HK-2 (cell line): ENCODE measurements around the gene PPDPF.
"Not testable (repeated sequence)": the region's sequence is repeated elsewhere in the genome, so short reads cannot be mapped to it uniquely, and the experiment has no call there.

Experiments used
- DNase-seq: peaks from one replicate; pipeline ENCODE4 v3.0.0-alpha.2; 2018; ENCODE audit not compliant: unreplicated experiment

Gene PPDPF

GRCh38 chr20:63565021-63565698 lies 44.6 kb downstream of the PPDPF start:
- DNase-seq = no peak

DNA sequence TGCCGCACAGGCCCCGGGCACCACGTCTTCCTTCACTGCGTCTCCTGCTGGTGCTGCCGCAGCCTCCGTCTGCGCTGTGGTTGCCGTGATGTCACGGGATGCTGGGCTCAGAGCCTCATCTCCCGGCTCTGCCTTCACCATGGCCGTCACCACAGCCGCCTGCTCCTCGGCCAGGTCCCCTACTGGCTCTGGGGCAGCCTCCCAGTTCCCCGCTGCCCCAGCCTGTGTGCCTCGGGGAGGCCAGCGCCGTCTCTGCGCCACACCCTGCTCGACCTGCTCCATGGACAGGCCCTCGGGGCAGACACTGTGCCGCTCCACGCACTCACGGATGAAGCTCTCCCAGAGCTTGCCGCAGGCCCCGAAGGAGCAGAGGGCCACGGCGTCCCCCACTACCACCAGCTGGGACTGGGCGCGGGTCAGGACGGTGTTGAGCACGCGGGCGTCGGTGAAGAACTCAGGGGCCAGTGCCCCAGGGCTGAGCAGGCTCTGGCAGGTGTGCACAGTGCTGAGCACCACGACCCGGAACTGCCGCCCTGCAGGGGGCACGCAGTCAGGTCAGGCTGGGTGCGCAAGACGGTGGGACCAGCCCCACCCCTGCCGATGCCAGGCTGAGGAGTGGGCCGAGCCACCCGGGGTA lies 45.3 kb downstream of the PPDPF start:
- no peak for DNase-seq

DNA sequence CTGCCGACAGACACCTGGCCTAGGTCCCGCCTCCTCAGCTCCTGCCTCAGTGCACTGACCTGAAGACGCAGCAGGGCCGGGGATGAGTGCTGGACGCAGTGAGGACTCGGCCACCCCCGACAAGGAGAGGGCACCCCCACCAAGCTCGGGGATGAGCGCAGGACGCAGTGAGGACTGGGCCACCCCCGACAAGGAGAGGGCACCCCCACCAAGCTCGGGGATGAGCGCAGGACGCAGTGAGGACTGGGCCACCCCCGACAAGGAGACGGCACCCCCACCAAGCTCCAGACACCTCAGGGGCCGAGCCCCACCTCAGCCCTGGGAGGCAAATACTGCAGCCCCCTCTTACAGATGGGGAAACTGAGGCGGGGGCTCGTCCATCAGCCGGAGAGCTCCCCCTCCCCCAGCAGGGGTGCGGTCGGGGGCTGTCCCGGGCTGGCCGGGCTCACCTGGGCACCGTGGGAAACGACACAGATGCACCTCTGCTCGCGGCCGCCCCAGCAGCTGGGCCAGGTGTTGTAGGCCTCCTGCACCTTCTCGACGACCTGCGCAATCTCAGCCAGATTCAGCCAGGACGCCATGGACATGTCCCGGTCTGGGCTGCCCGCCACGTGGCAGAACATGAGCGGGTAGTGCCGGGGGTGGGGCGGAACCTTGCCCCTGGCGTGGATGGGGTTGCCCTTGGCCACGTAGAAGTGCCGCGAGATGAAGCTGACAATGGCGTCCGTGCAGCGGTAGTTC lies 46.0 kb downstream of the PPDPF start:
- no peak for DNase-seq

GRCh38 chr20:63567136-63567385 lies 46.5 kb downstream of the PPDPF start:
- DNase-seq = no peak

DNA sequence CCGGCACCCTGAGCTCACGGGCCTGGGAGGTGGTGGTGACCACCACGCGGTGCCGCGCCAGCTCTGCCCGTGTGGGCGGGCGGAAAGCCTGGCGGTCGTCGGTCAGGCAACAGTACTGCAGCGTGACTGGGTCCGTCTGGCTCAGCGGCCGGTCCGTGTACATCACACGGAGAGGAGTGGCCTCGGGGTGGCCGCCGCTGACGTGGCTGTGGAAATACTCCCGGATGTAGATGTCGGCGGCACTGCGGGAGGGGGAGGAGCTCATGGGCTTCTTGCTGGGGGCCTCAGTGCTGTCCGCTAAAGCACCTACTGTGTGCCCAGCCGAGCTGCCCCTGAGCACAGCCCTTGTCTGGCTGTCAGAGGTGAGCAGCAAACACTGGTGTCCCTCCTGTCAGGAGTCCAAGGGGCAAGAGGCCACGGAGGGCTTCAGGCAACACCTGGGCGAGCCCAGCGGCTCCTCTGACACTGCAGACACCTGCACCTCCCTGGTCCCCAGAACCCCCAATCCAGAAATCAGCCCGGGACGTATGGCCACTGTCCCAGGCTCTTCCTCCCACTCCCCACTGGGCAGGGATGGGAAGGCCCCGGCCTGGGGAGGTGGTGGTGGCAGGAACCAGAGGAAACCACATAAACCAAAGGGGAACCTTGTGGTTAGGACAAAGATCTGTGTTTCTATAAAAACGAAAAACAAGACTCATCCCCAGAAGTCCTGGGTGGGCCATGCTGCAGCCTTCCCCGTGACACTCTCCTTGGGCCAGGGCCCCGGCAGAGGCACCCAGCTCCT lies 47.0 kb downstream of the PPDPF start:
- no peak for DNase-seq

GRCh38 chr20:63568170-63568981 lies 47.8 kb downstream of the PPDPF start:
- DNase-seq = no peak

DNA sequence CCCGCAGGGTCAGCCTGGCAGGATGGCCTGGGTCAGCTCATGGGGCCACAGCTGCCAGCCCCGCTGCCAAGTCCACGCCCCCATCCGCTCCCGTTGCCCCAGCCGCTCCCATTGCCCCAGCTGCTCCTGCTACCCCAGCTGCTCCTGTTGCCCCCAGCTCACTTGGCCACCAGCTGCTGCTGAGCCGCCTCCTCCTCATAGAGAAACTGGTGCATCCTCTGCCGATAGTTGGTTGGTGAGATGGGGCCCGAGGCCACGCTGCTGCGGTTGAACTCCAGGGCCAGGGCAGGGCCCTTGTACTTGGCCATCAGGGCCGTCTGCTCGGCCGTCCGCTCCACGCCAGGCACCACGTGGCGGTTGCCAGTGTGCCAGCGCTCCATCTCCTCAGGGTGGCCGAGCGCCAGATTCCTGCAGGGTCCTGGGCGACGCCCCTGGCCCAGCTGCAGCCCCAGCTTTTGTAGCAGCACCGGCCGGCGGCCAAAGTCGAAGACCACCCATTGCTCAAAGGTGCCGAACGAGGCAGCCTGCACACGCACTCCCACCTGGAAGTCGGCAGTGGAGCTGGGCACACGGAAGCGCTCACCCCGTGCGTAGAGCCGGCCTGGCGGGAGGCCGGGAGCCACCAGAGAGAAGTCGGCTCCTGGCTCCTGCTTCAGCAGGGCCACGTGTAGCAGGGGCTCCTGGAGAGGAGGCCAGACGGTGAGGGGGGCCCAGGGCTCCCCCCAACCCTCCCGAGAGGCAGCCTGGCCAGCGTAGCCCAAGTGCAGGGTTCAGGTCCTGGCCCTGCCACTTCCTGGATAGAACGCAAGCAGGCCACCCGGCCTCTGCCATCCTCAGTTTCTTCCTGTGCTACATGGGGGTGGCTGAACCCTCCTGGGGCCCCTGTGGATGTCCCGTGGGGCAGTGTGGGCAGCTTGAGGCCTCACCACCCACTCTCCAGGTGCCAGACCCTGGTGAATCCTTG lies 48.7 kb downstream of the PPDPF start:
- DNase-seq = no peak

- no peak for DNase-seq
Observed at GRCh38 chr20:63570281-63571086, 49.9 kb downstream of the PPDPF start.

DNA sequence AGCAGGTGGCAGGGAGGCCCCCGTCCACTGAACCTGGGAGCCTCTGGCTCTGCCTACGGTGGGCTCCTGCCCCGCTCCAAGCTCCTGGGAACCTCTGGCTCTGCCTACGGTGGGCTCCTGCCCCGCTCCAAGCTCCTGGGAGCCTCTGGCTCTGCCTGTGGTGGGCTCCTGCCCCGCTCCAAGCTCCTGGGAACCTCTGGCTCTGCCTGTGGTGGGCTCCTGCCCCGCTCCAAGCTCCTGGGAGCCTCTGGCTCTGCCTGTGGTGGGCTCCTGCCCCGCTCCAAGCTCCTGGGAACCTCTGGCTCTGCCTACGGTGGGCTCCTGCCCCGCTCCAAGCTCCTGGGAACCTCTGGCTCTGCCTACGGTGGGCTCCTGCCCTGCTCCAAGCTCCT lies 50.5 kb downstream of the PPDPF start:
- not testable (repeated sequence) for DNase-seq
